GM12891 (cell line): ENCODE data around the gene DBR1.

Experiments used
- POLR2A ChIP-seq: IDR thresholded peaks from 2 replicates; pipeline ENCODE4 v1.6.1; 2011; ENCODE audit warnings: low read depth, low read length, control low read depth
- POLR2AphosphoS5 ChIP-seq: IDR thresholded peaks from 2 replicates; pipeline ENCODE4 v1.6.1; 2011; ENCODE audit warnings: low read depth, low read length, control low read depth
- TAF1 ChIP-seq: IDR thresholded peaks from 2 replicates; pipeline ENCODE4 v1.6.1; 2011; ENCODE audit warnings: low read depth, low read length, control low read depth

GRCh38 chr3:138205527-138205926 is 30.8 kb upstream of the DBR1 start:
- no peak for TF ChIP-seq POLR2A
- no peak for TF ChIP-seq POLR2AphosphoS5
- TF ChIP-seq TAF1: no peak
